ENCODE data around the gene PRPF8. TPM values are rescaled to one million over a fixed set of nuclear protein-coding genes. Genes with fewer than 3 reads are reported as not detected.

Gene PRPF8
- total RNA-seq, 4 donors from 2014 or later: 138 to 390 (median 226) TPM

- H3K27ac ChIP-seq: no peak overlapping the region
- no peaks in the 10 kb centered on the region for H3K36me3 ChIP-seq
- H3K4me3 ChIP-seq: no peak overlapping the region
- H3K4me1 ChIP-seq: peaks cover 0 to 20% (median 15%) of the 10 kb centered on the region in 4 donors
- H3K27me3 ChIP-seq: no peaks in the 10 kb centered on the region
- DNase-seq: no peak
- no peak for TF ChIP-seq POLR2A (IDR thresholded peaks at IDR 0.05)
- TF ChIP-seq CTCF (IDR thresholded peaks at IDR 0.05): no peak
- H3K9me3 ChIP-seq: no peaks in the 10 kb centered on the region
Observed at GRCh38 chr17:1624650-1625049, 60.0 kb downstream of the PRPF8 start.

- Histone ChIP-seq H3K36me3 (no peaks in the 10 kb centered on the region), H3K9me3 (no peaks in the 10 kb centered on the region), H3K27ac (no peak overlapping the region), H3K4me1 (peaks cover 3 to 22% (median 11%) of the 10 kb centered on the region in 4 donors), H3K4me3 (no peak overlapping the region), H3K27me3 (no peaks in the 10 kb centered on the region)
- no peak for DNase-seq
- TF ChIP-seq CTCF (IDR thresholded peaks at IDR 0.05): no peak
- TF ChIP-seq POLR2A (IDR thresholded peaks at IDR 0.05): no peak
Observed at GRCh38 chr17:1623057-1623630, 61.5 kb downstream of the PRPF8 start.

GRCh38 chr17:1621273-1621954 is 63.3 kb downstream of the PRPF8 start:
- H3K27ac ChIP-seq: no peak overlapping the region
- H3K4me3 ChIP-seq: no peak overlapping the region
- peaks cover 0 to 6% (median 0%) of the 10 kb centered on the region in 3 donors for H3K36me3 ChIP-seq
- H3K4me1 ChIP-seq: peaks cover under 1 to 22% (median 5%) of the 10 kb centered on the region in 4 donors
- no peak for TF ChIP-seq POLR2A (IDR thresholded peaks at IDR 0.05)
- no peak for TF ChIP-seq CTCF (IDR thresholded peaks at IDR 0.05)
- no peak for DNase-seq
- no peaks in the 10 kb centered on the region for H3K27me3 ChIP-seq
- H3K9me3 ChIP-seq: no peaks in the 10 kb centered on the region

- Histone ChIP-seq H3K9me3 (no peaks in the 10 kb centered on the region), H3K27me3 (no peaks in the 10 kb centered on the region), H3K4me3 (no peak overlapping the region), H3K4me1 (peaks cover 0 to 22% (median 1%) of the 10 kb centered on the region in 4 donors), H3K36me3 (peaks cover 0 to 12% (median 0%) of the 10 kb centered on the region in 3 donors), H3K27ac (peak overlapping the region in 1 of 4 donors; percentile 8)
- DNase-seq: no peak
- TF ChIP-seq CTCF (IDR thresholded peaks at IDR 0.05) (no peak), POLR2A (IDR thresholded peaks at IDR 0.05) (no peak)
Observed at GRCh38 chr17:1620486-1620885, 64.2 kb downstream of the PRPF8 start.

GRCh38 chr17:1617620-1618174 is 67.0 kb downstream of the PRPF8 start:
- peaks cover 0 to 33% (median 0%) of the 10 kb centered on the region in 3 donors for H3K36me3 ChIP-seq
- peak overlapping the region in 3 of 4 donors; percentile 64 to 91 (median 79) for H3K27ac ChIP-seq
- DNase-seq: peak in 2 of 3 donors; percentile 88 to 89
- H3K4me3 ChIP-seq: no peak overlapping the region
- H3K27me3 ChIP-seq: no peaks in the 10 kb centered on the region
- TF ChIP-seq POLR2A (IDR thresholded peaks at IDR 0.05) (peak; percentile 24 to 49), CTCF (IDR thresholded peaks at IDR 0.05) (peak in 3 of 6 experiments; percentile 50 to 73 (median 58))
- peaks cover 0 to 19% (median 1%) of the 10 kb centered on the region in 4 donors for H3K4me1 ChIP-seq
- no peaks in the 10 kb centered on the region for H3K9me3 ChIP-seq
